ENCODE data around the gene SEPTIN12. TPM values are rescaled to one million over a fixed set of nuclear protein-coding genes. Genes with fewer than 3 reads are reported as not detected.

Gene SEPTIN12
- total and polyA plus RNA-seq, 7 donors: 0.41 TPM; not detected in 6

DNA sequence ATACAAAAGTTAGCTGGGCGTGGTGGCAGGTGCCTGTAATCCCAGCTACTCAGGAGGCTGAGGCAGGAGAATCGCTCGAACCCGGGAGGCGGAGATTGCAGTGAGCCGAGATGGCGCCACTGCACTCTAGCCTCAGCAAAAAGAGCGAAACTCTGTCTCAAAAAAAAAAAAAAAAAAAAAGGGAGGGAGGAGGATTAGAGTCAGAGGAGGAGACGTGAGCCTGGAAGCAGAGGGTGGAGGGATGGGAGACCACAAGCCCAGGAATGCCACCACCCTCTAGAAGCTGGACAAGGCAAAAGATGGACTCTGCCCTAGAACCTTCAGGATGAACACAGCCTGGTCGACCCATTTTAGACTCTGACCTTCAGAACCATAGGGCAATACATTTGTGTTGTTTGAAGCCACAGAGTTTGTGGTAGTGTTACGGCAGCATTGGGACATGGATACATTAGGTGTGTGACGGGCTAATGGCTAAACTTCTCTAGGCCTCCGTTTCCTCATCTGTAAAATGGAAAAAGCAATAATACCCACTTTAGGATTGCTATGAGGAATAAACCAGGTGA is 4.9 kb upstream of the SEPTIN12 start:
- H3K9me3 ChIP-seq: no peaks in the 10 kb centered on the region
- no peaks in the 10 kb centered on the region for H3K27me3 ChIP-seq (ENCODE audit: insufficient read depth in 3 of 3, low read length in 2 of 3)
- H3K27ac ChIP-seq: no peak overlapping the region
- ATAC-seq (no peak), DNase-seq (no peak)
- intact Hi-C loops (cut with DNase I): no loop called here
- 62 to 67% (median 67%) methylated on average over 13 of the region's 13 CpGs for WGBS, 3 donors
- peaks cover 0 to 13% of the 10 kb centered on the region in 2 donors for H3K36me3 ChIP-seq (ENCODE audit: insufficient read depth in 1 of 2, low read depth in 1 of 2)
- TF ChIP-seq, protein P1, sequence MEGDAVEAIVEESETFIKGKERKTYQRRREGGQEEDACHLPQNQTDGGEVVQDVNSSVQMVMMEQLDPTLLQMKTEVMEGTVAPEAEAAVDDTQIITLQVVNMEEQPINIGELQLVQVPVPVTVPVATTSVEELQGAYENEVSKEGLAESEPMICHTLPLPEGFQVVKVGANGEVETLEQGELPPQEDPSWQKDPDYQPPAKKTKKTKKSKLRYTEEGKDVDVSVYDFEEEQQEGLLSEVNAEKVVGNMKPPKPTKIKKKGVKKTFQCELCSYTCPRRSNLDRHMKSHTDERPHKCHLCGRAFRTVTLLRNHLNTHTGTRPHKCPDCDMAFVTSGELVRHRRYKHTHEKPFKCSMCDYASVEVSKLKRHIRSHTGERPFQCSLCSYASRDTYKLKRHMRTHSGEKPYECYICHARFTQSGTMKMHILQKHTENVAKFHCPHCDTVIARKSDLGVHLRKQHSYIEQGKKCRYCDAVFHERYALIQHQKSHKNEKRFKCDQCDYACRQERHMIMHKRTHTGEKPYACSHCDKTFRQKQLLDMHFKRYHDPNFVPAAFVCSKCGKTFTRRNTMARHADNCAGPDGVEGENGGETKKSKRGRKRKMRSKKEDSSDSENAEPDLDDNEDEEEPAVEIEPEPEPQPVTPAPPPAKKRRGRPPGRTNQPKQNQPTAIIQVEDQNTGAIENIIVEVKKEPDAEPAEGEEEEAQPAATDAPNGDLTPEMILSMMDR (IDR thresholded peaks at IDR 0.05): no peak
- no peaks in the 10 kb centered on the region for H3K4me1 ChIP-seq
- no peak overlapping the region for H3K4me3 ChIP-seq

DNA sequence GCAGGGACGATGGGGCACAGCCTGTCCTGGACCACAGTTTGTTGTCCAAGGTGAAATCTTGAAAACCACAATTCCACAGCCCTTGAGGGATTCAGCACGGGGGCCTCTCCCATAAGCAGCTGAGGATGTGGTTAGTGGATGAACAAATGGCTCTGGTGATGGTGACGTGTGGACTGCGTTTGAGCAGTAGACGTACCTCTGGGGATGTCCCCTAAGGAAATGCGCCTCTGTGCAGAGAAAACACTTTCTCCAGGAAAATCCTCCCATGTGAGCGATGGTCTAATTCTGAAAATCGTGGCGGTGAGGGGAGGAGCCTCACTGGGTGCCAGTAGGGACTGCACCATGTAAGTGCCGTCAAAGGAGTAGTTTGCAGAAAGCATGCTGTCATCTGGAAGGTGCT is 2.7 kb upstream of the SEPTIN12 start:
- H3K9me3 ChIP-seq: no peaks in the 10 kb centered on the region
- no peaks in the 10 kb centered on the region for H3K36me3 ChIP-seq (ENCODE audit: insufficient read depth in 1 of 2, low read depth in 1 of 2)
- intact Hi-C loops (cut with DNase I): no loop called here
- H3K4me1 ChIP-seq: no peaks in the 10 kb centered on the region
- DNase-seq (no peak), ATAC-seq (no peak)
- H3K27me3 ChIP-seq (ENCODE audit: insufficient read depth in 3 of 3, low read length in 2 of 3): no peaks in the 10 kb centered on the region
- H3K27ac ChIP-seq: no peak overlapping the region
- TF ChIP-seq, protein P1 (IDR thresholded peaks at IDR 0.05): no peak
- WGBS, 3 donors: 60 to 62% (median 61%) methylated on average over 10 of the region's 10 CpGs
- no peak overlapping the region for H3K4me3 ChIP-seq

DNA sequence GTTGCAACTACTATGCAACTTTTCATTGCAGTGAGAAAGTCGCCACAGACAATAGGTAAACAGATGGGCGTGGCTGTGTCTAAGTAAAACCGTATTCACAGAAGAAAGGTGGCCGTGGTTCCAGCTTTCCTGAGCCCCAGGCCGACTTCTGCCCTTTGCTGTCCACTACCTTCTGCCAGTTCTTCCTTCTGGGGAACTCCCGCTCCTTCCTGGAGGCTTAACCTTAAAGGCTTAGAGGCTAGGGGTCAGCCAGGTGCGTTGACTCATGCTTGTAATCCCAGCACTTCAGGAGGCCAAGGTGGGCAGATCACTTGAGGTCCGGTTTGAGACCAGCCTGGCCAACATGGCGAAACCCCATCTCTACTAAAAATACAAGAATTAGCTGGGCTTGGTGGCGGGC is 2.1 kb upstream of the SEPTIN12 start:
- no peaks in the 10 kb centered on the region for H3K36me3 ChIP-seq (ENCODE audit: insufficient read depth in 1 of 2, low read depth in 1 of 2)
- TF ChIP-seq, protein P1 (IDR thresholded peaks at IDR 0.05): no peak
- H3K4me3 ChIP-seq: no peak overlapping the region
- ATAC-seq (no peak), DNase-seq (no peak)
- 76 to 82% (median 80%) methylated on average over 10 of the region's 10 CpGs for WGBS, 3 donors
- no peaks in the 10 kb centered on the region for H3K27me3 ChIP-seq (ENCODE audit: insufficient read depth in 3 of 3, low read length in 2 of 3)
- intact Hi-C loops (cut with DNase I): no loop called here
- no peaks in the 10 kb centered on the region for H3K9me3 ChIP-seq
- H3K4me1 ChIP-seq: no peaks in the 10 kb centered on the region
- no peak overlapping the region for H3K27ac ChIP-seq

DNA sequence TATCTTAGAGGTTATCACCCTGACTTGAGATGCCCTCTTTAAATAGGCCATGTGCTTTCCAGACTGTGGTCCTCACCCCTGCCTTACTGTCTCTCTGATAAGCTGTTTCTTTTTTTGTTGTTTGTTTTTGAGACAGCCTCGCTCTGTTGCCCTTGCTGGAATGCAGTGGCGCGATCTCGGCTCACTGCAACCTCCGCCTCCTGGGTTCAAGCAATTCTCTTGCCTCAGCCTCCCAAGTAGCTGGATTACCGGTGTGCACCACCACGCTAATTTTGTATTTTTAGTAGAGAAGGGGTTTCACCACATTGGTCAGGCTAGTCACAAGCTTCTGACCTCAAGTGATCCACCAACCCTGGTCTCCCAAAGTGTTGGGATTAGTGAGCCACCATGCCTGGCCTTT is 765 bp upstream of the SEPTIN12 start:
- Histone ChIP-seq H3K27me3 (ENCODE audit: insufficient read depth in 3 of 3, low read length in 2 of 3) (no peaks in the 10 kb centered on the region), H3K27ac (no peak overlapping the region), H3K4me3 (no peak overlapping the region), H3K36me3 (ENCODE audit: insufficient read depth in 1 of 2, low read depth in 1 of 2) (no peaks in the 10 kb centered on the region), H3K9me3 (no peaks in the 10 kb centered on the region), H3K4me1 (no peaks in the 10 kb centered on the region)
- DNase-seq (no peak), ATAC-seq (no peak)
- WGBS, 3 donors: 90 to 92% (median 91%) methylated on average over 7 of the region's 7 CpGs
- TF ChIP-seq, protein P1 (IDR thresholded peaks at IDR 0.05): no peak
- intact Hi-C loops (cut with DNase I): no loop called here

DNA sequence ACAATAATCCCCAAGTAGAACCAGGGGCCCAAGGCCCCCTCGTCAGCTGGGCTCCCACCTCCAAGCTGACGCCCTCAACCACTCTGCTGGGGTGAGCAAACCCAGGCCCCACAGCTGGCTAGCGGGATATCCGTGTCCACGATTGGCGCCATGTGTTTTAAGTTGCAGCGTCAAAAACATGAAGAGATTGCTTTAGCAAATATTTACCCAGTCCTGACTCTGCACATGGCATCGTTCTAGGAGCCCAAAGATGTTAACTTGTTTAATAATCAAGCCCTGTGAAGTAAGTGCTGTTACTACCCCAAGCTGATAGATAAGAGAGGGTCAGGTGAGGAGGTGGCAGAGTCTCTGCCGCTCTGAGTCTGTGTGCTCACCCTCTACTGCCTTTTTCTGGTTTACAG is 344 bp upstream of the SEPTIN12 start:
- no peaks in the 10 kb centered on the region for H3K27me3 ChIP-seq (ENCODE audit: insufficient read depth in 3 of 3, low read length in 2 of 3)
- WGBS, 3 donors: 57 to 70% (median 58%) methylated on average over 9 of the region's 9 CpGs

More for the DNA sequence above, 344 bp upstream of the SEPTIN12 start:
- Histone ChIP-seq H3K4me3 (no peak overlapping the region), H3K36me3 (ENCODE audit: insufficient read depth in 1 of 2, low read depth in 1 of 2) (no peaks in the 10 kb centered on the region), H3K27ac (no peak overlapping the region), H3K4me1 (no peaks in the 10 kb centered on the region), H3K9me3 (no peaks in the 10 kb centered on the region)
- intact Hi-C loops (cut with DNase I): no loop called here
- no peak for ATAC-seq
- TF ChIP-seq, protein P1 (IDR thresholded peaks at IDR 0.05): no peak
- no peak for DNase-seq
